Activated CD4-positive, alpha-beta T cell treated with anti-CD3 and anti-CD28 coated beads, Interleukin-10, Interleukin-2, amounts not matched to agents 100 ng/mL and 50 ng/mL, durations not matched to agents 16 hours and 8 hours (primary cell): ENCODE data around the gene IPP.
"Not testable (repeated sequence)": the region's sequence is repeated elsewhere in the genome, so short reads cannot be mapped to it uniquely, and the experiment has no call there.

ENCODE experiments used
- DNase-seq: peaks from one replicate; pipeline ENCODE4 v3.0.0-alpha.2; 2020

The IPP gene

GRCh38 chr1:45739137-45739536 is 11.3 kb downstream of the IPP start:
- DNase-seq: no peak

- DNase-seq: no peak
These were observed 19.6 kb downstream of the IPP start for GRCh38 chr1:45730780-45731319.

GRCh38 chr1:45730075-45730779 is 20.2 kb downstream of the IPP start:
- no peak for DNase-seq

- not testable (repeated sequence) for DNase-seq
These were observed 24.4 kb downstream of the IPP start for GRCh38 chr1:45726007-45726406.

- no peak for DNase-seq
These were observed 27.1 kb downstream of the IPP start for GRCh38 chr1:45723248-45723930.

GRCh38 chr1:45722809-45723208 is 27.6 kb downstream of the IPP start:
- no peak for DNase-seq

GRCh38 chr1:45721207-45721606 is 29.2 kb downstream of the IPP start:
- DNase-seq: no peak

- no peak for DNase-seq
These were observed 32.2 kb downstream of the IPP start for GRCh38 chr1:45718289-45718688.

GRCh38 chr1:45717386-45717785 is 33.1 kb downstream of the IPP start:
- not testable (repeated sequence) for DNase-seq

GRCh38 chr1:45716700-45717099 is 33.8 kb downstream of the IPP start:
- no peak for DNase-seq

GRCh38 chr1:45713711-45714110 is 36.7 kb downstream of the IPP start:
- DNase-seq: no peak

GRCh38 chr1:45704637-45705036 is 45.8 kb downstream of the IPP start:
- DNase-seq: no peak

GRCh38 chr1:45694823-45695222 is 55.6 kb downstream of the IPP start:
- DNase-seq: no peak

- DNase-seq: not testable (repeated sequence)
These were observed 56.6 kb downstream of the IPP start for GRCh38 chr1:45693811-45694210.

GRCh38 chr1:45687754-45688740 is 62.4 kb downstream of the IPP start, which contains the start of gene TMEM69:
Gene TMEM69, plus strand, starts transcription at chr1:45688181. Its CDS starts 2,888 bp downstream, at chr1:45691069.
- peak; percentile 88 for DNase-seq

GRCh38 chr1:45687014-45687753 is 63.3 kb downstream of the IPP start:
- DNase-seq: peak; percentile 99

- peak; percentile 99 for DNase-seq
These were observed 64.0 kb downstream of the IPP start, which contains the start of gene GPBP1L1 for GRCh38 chr1:45686288-45687013. Gene GPBP1L1, minus strand, starts transcription at chr1:45686533. Its CDS starts 27,446 bp downstream, at chr1:45659087.

- peak; percentile 53 for DNase-seq
These were observed 64.5 kb downstream of the IPP start for GRCh38 chr1:45686015-45686287.

- peak; percentile 3 for DNase-seq
These were observed 65.0 kb downstream of the IPP start for GRCh38 chr1:45685308-45686014.

GRCh38 chr1:45684402-45684801 is 66.1 kb downstream of the IPP start:
- DNase-seq: no peak

GRCh38 chr1:45682942-45683341 is 67.5 kb downstream of the IPP start:
- DNase-seq: no peak
